Vagina (tissue), 2 donors: Measurements from ENCODE around the gene COL26A1.

ENCODE experiments used
- POLR2A ChIP-seq, 2 donors: fragments of 450-650 bp; IDR thresholded peaks; one replicate each; pipeline ENCODE4 v1.6.1; 2017; ENCODE audit warnings: antibody characterized with exemption in 2 of 2, mild to moderate bottlenecking in 2 of 2, moderate library complexity in 2 of 2
- POLR2AphosphoS5 ChIP-seq, 2 donors: sonication (generic); formaldehyde crosslinking; IDR thresholded peaks; one replicate each; pipeline ENCODE4 v1.9.0; 2017; ENCODE audit warnings: antibody characterized with exemption in 2 of 2, mild to moderate bottlenecking in 2 of 2, low read depth in 1 of 2; ENCODE audit not compliant: insufficient read depth in 1 of 2

DNA sequence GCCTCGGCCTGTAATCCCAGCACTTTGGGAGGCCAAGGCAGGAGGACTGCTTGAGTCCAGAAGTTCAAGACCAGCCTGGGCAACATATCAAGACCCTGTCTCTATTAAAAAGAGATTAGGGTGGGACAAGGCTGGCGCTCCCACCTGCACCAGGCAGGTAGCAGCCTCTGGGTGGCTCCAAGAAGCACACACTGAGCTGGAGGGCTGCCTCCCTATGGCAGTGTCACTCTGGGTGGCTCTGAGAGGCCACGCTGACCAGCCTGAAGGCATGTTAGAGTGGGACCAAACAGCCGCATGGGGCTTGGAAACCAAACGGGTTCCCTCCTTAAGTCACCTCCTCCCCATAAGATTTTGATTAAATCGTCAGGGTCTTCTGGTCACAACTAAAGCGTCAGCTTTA, 19.8 kb upstream of the COL26A1 start:
- no peak for TF ChIP-seq POLR2A (IDR thresholded peaks at IDR 0.05)
- TF ChIP-seq POLR2AphosphoS5 (IDR thresholded peaks at IDR 0.05; ENCODE audit: insufficient read depth in 1 of 2, low read depth in 1 of 2): no peak
